Neural cell (in vitro differentiated cells): ENCODE results near the gene VWA3B.

Source experiments
- CTCF ChIP-seq: fragments of 450-650 bp; IDR thresholded peaks from 2 replicates; pipeline ENCODE4 v1.5.1; 2014; ENCODE audit warnings: antibody characterized with exemption, mild to moderate bottlenecking, moderate library complexity; ENCODE audit not compliant: poor library complexity, severe bottlenecking
- EP300 ChIP-seq: fragments of 450-650 bp; conservative IDR thresholded peaks from 2 replicates; pipeline ENCODE4 v1.6.1; 2014; ENCODE audit warnings: antibody characterized with exemption, mild to moderate bottlenecking, moderate library complexity; ENCODE audit not compliant: poor library complexity, severe bottlenecking
- EZH2 ChIP-seq: fragments of 200-600, 300-800 bp; shearing (Covaris generic), sonication (generic); IDR thresholded peaks from 2 replicates; pipeline ENCODE4 v1.6.1; 2014; ENCODE audit warnings: antibody characterized with exemption, low read length, borderline replicate concordance, mild to moderate bottlenecking; ENCODE audit not compliant: insufficient read depth, poor library complexity, severe bottlenecking
- POLR2AphosphoS5 ChIP-seq: IDR thresholded peaks from 2 replicates; pipeline ENCODE4 v1.6.1; 2012
- RAD21 ChIP-seq: fragments of 450-650 bp; conservative IDR thresholded peaks from 2 replicates; pipeline ENCODE4 v1.6.1; 2014; ENCODE audit warnings: antibody characterized with exemption, mild to moderate bottlenecking, moderate library complexity
- REST ChIP-seq: IDR thresholded peaks from 2 replicates; pipeline ENCODE4 v1.6.1; 2012; ENCODE audit warnings: borderline replicate concordance

GRCh38 chr2:98123286-98123685, 36.3 kb downstream of the VWA3B start:
- TF ChIP-seq POLR2AphosphoS5 (no peak), CTCF (no peak), REST (no peak), EP300 (no peak), EZH2 (no peak), RAD21 (no peak)
